Effector memory CD8-positive, alpha-beta T cell (primary cell): ENCODE results near the gene KCNN4.

Experiments
- ATAC-seq: fragments of 150-1000 bp; cut with Tn5 transposase; replicated peaks from 2 replicates; pipeline ENCODE4 v1.10.0; 2021; ENCODE audit warnings: mild to moderate bottlenecking, moderate library complexity
- DNase-seq, 3 experiments: peaks; one replicate each; pipeline ENCODE4 v3.0.0; 2021
- H3K27ac Mint-ChIP-seq, 2 donors: one replicate each; pipeline ENCODE4 v1.8.0; 2022; ENCODE audit warnings: mild to moderate bottlenecking in 2 of 2, mixed read lengths in 2 of 2, moderate library complexity in 2 of 2
- H3K27me3 Mint-ChIP-seq, 2 donors: one replicate each; pipeline ENCODE4 v1.8.0; 2022; ENCODE audit warnings: mixed read lengths in 2 of 2
- H3K36me3 Mint-ChIP-seq: one replicate; pipeline ENCODE4 v1.8.0; 2022; ENCODE audit warnings: mild to moderate bottlenecking, moderate library complexity, mixed read lengths; ENCODE audit not compliant: insufficient read depth
- H3K4me1 Mint-ChIP-seq, 2 donors: one replicate each; pipeline ENCODE4 v1.8.0; 2022; ENCODE audit warnings: low read depth in 2 of 2, mixed read lengths in 2 of 2
- H3K4me3 Mint-ChIP-seq, 2 donors: one replicate each; pipeline ENCODE4 v1.8.0; 2022; ENCODE audit warnings: mild to moderate bottlenecking in 2 of 2, mixed read lengths in 2 of 2, moderate library complexity in 2 of 2
- H3K9me3 Mint-ChIP-seq, 2 donors: one replicate each; pipeline ENCODE4 v1.8.0; 2022; ENCODE audit warnings: mixed read lengths in 2 of 2

The KCNN4 gene

DNA sequence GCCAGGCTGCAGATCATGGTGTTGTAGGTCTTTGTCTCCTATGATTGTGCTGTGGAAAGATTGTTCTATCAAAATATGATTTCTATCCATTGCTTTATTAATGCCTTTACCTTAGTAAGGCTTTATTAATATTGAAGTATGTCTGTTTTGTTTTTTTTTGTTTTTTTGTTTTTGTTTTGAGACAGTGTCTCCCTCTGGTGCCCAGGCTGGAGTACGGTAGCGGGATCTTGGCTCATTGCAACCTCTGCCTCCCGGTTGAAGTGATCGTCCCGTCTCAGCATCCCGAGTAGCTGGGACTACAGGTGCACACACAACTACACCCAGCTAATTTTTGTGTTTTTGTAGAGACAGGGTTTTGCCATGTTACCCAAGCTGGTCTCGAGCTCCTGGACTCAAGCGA is 57.2 kb downstream of the KCNN4 start:
- no peak for DNase-seq
- peaks cover 6 to 17% of the 10 kb centered on the region in 2 donors for H3K27me3 Mint-ChIP-seq
- peaks cover 3% of the 10 kb centered on the region for H3K36me3 Mint-ChIP-seq
- no peak overlapping the region for H3K27ac Mint-ChIP-seq
- no peak for ATAC-seq
- H3K4me1 Mint-ChIP-seq: no peaks in the 10 kb centered on the region
- H3K9me3 Mint-ChIP-seq: no peaks in the 10 kb centered on the region
- H3K4me3 Mint-ChIP-seq: no peak overlapping the region

DNA sequence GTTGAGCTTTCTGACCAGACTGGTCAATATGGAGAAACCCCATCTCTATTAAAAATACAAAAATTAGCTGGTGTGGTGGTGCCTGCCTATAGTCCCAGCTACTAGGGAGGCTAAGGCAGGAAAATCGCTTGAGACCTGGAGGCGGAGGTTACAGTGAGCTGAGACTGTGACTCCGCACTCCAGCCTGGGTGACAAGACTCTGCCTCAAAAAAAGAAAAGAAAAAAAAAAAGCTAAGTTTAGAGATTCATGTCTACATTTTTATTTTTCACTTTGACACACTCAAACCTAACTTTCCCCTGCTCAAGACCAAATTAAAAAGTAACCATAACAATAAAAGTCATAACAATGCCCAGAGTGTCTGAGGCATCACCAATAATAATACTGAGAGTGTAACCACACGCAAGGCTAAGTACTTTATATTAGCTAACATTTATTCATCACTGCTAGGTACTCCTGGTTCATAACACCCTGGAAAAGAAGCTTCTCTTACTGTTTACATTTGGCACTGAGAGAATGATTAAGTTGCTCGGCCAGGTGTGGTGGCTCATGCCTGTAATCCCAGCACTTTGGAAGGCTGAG is 59.2 kb downstream of the KCNN4 start:
- no peaks in the 10 kb centered on the region for H3K4me1 Mint-ChIP-seq
- peaks cover 7 to 22% of the 10 kb centered on the region in 2 donors for H3K27me3 Mint-ChIP-seq
- no peak for ATAC-seq
- no peak overlapping the region for H3K27ac Mint-ChIP-seq
- no peaks in the 10 kb centered on the region for H3K9me3 Mint-ChIP-seq
- no peak overlapping the region for H3K4me3 Mint-ChIP-seq
- DNase-seq: no peak
- no peaks in the 10 kb centered on the region for H3K36me3 Mint-ChIP-seq

DNA sequence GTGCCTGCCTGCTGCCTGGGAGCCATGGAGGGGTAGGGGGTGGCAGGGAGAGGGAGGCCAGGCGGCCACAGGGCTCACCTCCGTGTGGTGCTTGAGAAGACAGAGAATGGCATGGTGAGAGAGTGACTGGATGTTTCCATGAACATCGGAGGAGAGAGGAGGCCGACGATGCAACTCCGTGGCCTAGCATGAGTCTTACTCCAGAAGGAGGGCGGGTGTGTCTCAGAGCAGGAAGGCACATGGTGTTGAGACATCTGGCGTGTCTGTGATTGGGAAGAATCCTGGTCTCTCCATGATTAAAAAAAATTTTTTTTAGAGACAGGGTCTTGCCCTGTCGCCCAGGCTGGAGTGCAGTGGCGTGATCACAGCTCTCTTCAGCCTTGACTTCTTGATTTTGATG is 59.8 kb downstream of the KCNN4 start:
- peaks cover 13 to 28% of the 10 kb centered on the region in 2 donors for H3K27me3 Mint-ChIP-seq
- no peak overlapping the region for H3K4me3 Mint-ChIP-seq
- H3K9me3 Mint-ChIP-seq: no peaks in the 10 kb centered on the region
- no peak overlapping the region for H3K27ac Mint-ChIP-seq
- DNase-seq (no peak), ATAC-seq (no peak)
- H3K36me3 Mint-ChIP-seq: no peaks in the 10 kb centered on the region
- no peaks in the 10 kb centered on the region for H3K4me1 Mint-ChIP-seq

DNA sequence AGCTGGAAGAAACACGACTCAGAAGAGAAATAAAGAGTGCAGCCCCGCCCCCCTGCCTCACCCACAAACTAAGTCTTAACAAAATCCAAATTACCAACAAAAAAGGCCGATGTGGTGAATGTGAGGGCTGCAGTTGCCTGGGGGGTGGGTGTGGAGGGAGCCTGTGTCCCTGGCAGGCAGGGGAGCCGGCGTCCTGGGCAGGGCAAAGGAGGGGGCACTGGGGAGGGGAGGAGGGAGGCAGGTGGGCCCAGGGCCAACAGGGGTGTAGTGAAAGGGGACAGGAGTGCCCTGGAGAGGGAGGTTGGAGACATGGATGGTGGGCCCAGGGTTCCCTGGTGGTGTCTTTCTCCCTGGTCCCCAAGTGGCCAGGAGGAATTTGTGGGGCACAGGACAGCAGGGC is 60.9 kb downstream of the KCNN4 start:
- Mint-ChIP-seq H3K9me3 (no peaks in the 10 kb centered on the region), H3K4me3 (no peak overlapping the region), H3K36me3 (no peaks in the 10 kb centered on the region), H3K27ac (no peak overlapping the region), H3K27me3 (peaks cover 18 to 38% of the 10 kb centered on the region in 2 donors), H3K4me1 (no peaks in the 10 kb centered on the region)
- DNase-seq (no peak), ATAC-seq (no peak)

DNA sequence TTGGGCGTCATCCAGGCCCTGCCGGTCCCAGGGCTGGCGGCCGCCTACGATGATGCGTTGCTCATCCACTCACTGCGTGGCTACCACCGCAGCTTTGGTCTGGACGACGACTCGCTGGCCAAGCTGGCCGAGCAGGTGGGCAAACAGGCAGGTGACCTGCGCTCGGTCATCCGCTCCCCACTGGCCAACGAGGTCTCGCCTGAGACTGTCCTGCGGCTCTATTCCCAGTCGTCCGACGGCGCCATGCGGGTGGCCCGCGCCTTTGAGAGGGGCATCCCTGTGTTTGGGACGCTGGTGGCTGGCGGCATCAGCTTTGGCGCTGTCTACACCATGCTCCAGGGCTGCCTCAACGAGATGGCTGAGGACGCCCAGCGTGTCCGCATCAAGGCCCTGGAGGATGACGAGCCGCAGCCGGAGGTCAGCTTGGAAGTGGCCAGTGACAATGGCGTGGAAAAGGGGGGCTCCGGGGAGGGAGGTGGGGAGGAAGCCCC is 61.4 kb downstream of the KCNN4 start:
- Mint-ChIP-seq H3K27me3 (peaks cover 23 to 43% of the 10 kb centered on the region in 2 donors), H3K4me1 (no peaks in the 10 kb centered on the region), H3K9me3 (no peaks in the 10 kb centered on the region), H3K36me3 (no peaks in the 10 kb centered on the region), H3K4me3 (no peak overlapping the region), H3K27ac (no peak overlapping the region)
- no peak for ATAC-seq
- no peak for DNase-seq

DNA sequence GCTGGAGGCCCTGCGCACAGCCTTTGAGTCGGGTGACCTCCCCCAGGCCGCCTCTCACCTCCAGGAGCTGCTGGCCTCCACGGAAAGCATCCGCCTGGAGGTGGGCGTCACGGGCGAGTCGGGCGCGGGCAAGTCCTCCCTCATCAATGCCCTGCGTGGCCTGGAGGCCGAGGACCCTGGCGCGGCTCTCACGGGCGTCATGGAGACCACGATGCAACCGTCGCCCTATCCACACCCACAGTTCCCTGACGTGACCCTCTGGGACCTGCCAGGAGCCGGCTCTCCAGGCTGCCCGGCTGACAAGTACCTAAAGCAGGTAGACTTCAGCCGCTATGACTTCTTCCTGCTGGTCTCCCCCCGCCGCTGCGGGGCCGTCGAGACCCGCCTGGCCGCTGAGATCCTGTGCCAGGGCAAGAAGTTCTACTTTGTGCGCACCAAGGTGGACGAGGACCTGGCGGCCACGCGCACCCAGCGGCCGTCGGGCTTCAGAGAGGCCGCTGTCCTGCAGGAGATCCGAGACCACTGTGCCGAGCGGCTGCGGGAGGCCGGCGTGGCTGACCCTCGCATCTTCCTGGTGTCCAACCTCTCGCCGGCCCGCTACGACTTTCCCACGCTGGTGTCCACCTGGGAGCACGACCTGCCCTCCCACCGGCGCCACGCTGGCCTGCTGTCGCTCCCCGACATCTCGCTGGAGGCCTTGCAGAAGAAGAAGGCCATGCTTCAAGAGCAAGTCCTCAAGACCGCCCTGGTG is 62.0 kb downstream of the KCNN4 start:
- Mint-ChIP-seq H3K27me3 (peaks cover 24 to 47% of the 10 kb centered on the region in 2 donors), H3K4me1 (no peaks in the 10 kb centered on the region), H3K4me3 (no peak overlapping the region), H3K9me3 (no peaks in the 10 kb centered on the region), H3K27ac (no peak overlapping the region), H3K36me3 (no peaks in the 10 kb centered on the region)
- DNase-seq: no peak
- ATAC-seq: no peak
